HG02970 (cell line): ENCODE measurements around the gene L3MBTL3.

ENCODE experiments used
- ATAC-seq: cut with Tn5 transposase; IDR thresholded peaks from one replicate; pipeline ENCODE4 v1.9.1; 2021; ENCODE audit warnings: mild to moderate bottlenecking, moderate library complexity, moderate number of reproducible peaks; ENCODE audit not compliant: unreplicated experiment, low FRiP score

Gene L3MBTL3

DNA sequence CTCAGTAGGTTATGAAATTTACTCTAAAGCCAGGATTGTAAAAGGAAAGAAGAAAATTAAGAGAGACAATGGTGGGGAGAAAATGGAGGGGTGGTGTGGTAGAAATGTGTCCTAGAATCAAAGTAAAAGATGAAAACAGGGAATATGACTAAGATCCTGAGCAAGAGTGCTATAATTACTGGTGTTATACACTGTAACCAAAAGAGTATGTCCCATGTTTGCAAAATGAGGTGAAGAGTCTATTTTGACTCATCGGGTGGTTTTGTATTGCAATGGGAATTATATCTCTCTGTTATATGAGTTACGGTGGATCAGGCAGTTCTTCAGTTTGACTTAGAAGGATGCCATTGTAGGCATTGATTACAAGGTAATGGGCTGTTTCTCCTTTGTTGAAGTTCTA lies 8.5 kb downstream of the L3MBTL3 start:
- ATAC-seq, result no peak

DNA sequence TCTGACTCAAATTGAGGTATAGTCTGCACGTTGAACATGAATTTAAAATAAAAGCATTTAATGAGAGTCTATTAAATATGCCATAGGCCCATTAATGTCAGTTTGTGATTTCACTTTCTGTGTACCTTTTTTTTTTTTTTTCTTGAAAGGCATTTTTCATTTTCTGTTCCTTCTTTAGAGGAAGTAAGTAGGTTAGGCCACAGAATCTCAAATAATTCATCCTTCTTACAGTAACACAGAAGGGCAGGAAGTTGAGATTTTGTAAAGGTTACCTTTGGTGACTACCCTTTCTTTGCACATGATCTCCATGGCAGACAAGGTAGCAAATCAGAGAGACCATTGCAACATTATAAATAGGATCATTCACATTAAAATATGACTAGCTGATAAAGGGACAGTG lies 9.6 kb downstream of the L3MBTL3 start:
- peak; percentile 49 for ATAC-seq

DNA sequence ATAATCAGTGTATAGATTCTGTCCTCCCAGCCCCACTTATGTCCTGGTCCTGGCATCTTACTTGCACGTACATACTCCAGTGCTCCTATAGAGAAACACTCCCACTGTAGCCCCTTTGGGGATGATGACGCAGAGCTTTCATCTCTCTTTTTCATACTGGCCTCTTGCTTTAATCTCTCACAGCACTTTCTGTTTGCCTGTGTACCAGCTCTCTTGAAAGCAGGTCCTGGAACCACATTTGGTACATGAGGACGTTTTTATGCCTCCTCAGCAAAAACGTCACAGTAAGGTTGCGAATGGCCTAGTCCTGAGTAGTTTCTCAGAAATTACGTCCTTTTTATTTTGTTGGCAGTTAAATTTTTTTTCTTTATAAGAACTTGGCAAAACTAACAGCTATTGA lies 10.8 kb downstream of the L3MBTL3 start:
- ATAC-seq, result no peak

DNA sequence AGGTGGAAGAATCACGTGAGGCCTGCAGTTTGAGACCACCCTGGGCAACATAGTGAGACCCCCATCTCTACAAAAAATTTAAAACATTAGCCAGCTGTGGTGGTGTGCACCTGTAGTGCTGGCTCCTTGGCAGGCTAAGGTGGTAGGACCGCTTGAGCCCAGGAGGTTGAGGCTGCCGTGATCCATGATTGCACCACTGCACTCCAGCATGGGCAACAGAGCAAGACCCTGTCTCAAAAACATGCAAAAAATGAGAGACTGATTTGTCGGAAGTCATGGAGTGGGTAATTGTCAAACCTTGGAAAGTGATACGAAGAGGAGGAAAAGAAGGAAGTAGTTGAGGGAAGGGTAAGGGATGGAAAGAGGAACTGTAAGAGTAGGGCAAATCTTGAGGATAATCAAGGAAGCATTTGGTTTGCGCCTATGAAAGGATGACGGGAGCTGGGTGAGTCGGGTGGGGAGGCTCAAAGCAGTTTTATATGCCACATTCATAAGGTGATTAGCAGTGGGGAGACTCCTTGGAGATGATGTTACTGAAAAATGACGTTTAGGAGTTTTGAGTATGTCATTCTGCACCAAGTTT lies 14.5 kb downstream of the L3MBTL3 start:
- no peak for ATAC-seq

DNA sequence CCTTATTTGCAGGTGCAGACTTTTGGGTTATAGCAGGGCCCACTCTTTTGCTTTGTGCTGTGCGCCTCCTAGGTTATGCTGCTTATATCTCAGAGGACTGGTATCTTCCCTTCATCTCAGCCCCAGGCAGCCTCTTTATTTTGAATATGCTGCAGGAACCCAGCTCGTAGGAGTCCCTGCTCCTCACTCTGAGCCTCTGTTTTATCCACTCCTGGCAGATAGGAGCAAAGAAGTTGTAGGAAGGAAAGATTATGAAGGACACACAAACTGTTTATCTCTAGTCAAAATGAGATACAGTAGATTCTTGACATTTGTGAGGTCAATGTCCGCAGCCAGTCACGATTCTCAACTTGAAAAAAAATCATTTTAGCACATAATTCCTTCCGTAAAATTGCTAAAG lies 15.6 kb downstream of the L3MBTL3 start:
- no peak for ATAC-seq

DNA sequence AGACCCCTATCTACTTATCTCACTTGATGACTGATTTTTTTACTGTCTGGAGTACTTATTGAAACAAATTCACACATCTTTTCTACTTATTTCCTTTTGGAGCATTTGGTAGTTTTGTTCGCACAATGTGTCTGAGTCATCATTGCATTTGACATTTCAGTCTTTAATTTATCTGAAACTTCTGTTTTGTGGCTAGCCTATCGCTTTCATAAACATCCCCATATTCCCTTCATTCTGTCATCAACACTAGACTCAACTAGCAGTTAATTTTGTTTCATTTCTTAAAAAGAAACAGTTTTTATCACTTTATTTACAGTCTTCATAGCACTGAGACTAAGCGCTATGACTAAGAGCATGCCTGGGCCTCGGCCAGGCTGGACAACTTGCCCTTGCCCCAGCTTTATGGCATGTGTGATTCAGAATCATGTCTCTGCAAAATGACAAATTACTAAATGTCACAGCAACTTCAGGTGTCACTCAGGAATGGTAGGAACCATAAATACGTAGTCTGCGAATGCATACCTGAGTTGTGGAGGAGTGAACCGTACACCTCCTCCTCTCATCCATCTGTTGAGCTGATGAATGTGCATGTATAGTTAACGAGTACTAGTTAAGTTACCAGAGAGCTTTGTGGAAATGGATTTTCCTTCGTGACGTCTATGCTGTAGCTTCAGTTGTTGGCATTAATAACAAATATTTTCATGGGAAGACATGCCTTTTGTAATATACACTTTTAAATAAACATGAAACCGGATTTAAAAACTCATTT lies 16.2 kb downstream of the L3MBTL3 start:
- no peak for ATAC-seq

DNA sequence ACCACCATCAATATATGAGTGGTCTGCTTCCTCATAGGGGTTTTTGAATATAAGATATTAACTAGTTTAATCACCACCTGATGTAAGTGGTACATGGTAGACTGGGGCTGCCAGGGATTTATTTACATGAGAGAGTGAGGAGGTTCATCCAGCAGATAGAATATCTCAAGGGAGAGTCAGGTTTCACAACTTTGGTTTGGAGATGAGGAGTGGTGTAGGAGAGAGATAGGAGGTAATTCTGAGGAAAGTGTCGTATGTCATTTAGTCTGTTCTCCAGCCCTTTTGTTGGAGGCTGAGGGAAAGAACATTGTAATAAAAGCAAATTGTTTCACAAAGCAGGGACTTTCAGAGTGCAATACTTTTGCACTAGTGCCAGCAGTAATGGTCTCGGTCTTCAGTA lies 16.8 kb downstream of the L3MBTL3 start:
- ATAC-seq, result no peak

DNA sequence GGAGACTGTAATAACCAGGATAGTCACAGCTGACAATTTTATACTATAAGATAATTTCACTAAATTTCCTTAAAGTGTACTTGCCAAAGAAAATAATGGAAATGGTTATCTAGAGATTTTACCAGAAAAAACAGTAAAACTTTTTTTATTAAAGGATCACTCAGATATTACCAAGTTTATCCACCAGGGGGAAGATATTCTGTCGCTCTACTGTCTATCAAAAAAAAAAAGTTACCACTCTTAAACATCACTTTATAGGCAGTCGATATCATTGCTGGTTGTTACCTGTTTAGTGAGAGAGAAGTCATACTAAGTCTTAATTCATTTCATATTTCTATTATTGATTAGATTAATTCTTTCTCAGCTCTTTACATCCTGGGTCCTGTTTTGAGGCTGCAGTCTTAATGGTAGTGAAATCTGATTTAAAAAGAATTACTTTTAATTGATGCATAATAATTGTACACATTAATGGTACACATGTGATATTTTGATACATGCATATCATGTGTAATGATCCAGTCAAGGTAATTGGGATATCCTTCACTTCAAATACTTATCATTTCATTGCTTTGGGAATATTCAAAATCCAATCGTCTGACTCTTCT lies 18.9 kb downstream of the L3MBTL3 start:
- no peak for ATAC-seq

DNA sequence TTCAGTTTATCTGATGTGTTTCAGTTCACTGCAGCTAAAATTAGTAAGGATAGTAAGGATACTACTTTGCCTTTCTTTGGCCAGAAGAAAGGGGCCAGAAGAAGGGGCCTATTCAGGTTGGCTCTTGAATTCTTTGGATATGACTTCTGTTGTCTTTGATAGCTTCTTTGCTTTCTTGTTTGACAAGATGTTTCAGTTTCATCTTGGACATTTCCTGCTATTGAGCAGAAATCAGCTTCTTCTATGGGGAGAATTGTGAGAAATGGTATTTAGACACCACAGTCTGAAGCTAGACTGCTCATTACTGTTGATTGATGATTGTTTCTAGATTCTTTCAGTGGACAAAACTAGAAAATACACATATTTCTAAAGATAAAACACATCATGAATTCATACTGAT lies 23.2 kb downstream of the L3MBTL3 start:
- no peak for ATAC-seq

DNA sequence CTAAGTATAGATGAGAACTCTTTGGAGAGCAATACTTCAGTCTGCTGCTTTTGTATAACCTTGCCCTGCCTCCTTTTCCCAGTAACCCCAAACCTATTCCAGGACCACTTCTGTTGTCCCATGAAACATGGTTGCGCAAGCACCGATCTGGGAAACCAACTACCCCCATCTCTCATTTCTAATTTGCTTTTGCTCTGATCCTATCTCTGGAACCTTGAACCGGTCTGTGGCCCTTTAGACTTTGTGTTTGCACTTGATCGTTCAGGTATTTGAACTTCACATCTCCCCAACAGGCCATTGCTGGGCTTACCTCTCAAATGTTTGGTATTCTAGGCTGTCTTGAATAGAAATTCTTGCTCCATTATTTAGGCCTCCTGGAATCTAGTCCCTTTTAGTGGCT lies 25.0 kb downstream of the L3MBTL3 start:
- no peak for ATAC-seq

DNA sequence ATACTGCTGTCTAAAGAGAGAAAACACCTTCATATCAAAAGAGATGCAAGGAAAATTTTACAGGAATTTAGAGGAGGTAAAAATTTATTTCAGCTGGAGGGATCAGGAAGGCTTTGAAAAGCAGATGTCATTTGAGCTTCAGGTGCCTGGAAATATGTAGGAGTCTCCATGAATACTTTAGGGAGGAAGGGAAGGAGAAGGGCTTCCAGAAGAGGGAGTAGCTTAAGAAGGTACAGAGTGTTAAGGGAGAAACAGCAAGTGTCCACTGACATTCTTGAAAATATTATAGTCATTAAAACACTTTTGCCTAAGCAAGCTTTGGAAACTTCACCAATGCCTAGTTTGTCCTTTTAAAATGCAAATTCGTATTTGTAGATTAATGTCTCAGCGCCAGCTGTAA lies 27.2 kb downstream of the L3MBTL3 start:
- ATAC-seq, result no peak

DNA sequence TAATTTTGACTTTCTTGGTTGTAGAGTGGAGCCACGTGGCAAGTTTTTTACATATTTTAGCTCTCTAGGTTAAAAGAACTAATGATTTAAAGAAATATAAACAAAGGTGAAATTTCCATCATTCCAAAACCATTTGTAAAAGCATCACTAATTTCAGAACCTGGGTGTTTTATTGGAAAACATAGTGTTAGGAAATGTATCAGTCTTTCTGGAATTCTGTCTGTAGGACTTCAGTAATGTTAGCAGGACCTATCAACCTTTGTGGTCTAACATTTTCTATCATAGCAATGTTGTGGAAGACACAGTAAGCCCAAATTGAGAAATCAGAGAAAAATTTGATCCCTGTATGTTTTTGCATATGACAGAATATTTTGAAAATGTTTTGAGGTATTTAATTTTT lies 28.3 kb downstream of the L3MBTL3 start:
- no peak for ATAC-seq

DNA sequence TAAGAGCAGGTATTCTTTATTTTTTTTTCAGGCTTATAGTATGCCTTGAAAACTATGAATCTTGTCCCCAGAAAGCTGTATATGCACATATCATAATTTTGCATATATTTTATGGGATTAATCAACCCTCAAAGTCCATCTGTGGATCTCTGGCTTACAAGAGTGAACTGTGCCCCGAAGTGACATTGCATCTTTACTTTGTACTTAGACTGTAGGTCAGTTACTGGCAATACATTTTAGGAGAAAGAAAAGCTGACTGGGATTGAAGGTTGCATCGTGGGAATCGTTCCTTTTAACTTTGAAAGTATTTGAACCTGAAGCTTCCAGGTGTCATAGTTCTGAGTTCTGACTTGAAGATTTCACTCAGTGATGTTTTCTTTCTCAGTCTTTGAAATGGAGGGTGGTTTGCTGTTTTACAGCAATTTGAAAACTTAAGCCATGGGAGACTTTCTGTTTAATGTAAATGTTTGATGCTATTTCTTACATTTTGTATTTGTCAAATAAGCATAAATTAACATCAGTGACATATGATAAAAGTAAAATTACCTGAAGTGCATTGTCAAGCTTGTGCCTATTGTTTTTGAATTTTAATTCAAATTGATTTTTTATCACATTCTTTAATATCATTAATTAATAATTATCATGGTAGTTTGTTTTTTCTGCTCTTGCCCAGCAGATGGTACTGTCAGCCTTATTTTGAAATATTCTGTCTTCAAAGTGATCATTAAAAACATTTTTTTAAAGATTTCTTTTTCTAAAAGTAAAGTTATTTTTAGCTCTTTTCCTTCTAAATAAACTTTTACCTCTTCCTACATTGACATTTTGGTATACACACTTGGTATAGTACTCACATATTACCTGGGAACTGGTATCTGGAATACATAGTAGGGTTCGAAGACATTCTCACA lies 29.0 kb downstream of the L3MBTL3 start:
- ATAC-seq, result no peak

DNA sequence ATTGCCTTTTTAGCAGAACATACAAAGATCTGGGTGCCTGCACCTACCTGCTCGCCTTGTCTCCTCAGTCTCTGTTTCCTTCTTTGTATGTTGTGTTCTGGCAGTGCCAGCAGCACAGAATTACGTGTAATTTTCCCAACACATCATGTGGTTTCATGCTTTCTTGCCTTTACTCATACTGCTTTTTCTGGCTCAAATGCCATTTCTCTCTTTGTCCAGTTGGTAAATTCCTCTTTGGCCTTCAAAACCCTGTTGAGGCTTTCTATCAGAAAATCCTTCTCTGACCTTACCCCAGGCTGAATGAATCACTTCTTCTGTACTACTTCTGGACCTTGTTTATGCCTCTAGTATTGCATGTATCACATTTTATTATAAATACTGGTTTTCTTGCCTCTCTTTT lies 31.8 kb downstream of the L3MBTL3 start:
- ATAC-seq, result no peak

DNA sequence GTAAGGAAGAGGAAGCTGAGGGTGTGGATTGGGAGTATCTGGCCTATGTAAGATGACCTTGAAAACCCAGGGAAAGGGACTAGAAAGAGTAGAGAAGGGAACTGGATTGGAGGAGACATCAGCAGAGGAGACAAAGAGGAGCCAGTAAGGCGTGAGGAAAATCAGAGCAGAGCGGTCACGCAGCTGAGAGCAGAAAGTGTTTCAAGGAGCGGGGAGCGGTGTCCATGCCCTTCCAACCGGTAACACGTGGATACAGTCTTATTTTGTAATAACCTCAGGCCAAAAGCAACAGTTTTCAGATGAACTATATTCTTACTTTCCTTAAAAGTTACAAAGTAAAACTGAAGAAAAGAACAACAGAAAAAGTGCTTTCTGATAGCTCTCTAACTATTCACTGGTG lies 36.3 kb downstream of the L3MBTL3 start:
- no peak for ATAC-seq

DNA sequence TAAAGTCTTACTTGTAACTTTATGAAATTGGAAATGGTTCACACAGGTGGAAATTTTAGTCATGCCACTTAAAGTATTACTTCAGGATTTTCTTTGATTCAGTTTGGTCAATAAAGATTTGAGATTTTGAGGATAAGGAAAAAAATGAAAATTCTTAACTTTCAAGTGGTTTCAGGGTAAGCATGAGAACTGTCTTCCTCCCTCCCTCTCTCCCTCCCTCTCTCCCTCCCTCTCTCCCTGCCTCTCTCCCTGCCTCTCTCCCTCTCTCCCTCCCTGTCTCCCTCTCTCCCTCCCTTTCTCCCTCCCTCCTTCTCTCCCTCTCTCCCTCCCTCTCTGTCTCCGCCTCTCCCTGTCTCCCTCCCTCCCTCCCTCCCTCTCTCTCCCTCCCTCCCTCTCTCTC lies 36.9 kb downstream of the L3MBTL3 start:
- ATAC-seq, result no peak

DNA sequence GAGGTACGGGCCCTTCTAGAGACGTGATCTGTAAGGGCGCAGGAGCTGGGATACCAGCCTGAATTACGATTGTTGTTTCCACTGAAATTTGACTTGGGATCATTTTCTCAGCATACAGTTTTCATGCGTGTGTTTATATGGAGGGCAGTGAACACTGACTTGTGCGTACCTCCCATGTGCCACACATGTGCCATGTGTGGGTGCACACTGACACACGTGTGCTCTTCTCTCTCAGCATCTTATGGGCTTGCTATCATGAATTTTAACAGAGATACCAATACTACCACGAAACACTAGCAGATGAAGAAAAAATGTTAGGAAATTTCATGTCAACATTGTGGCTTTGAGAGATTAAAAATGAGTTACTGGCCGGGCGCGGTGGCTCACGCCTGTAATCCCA lies 39.1 kb downstream of the L3MBTL3 start:
- no peak for ATAC-seq

DNA sequence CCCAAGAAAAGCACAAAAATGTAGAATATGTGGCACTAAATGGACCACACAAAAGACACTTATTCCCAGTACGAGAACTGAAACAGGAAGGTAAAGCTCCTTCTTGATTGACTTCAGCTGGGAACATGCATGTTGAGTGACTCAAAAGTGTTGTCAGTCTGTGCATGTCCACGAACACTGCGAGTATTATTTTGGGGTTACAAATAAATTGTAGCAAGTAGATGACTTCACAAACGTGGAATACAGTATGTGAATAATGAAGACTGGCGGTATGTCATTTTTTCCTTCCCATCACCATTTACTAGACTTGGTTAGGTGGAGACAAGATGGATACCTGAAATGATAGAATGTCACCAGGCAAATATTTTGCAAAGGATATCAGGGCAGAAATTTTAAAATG lies 45.4 kb downstream of the L3MBTL3 start:
- ATAC-seq, result no peak

DNA sequence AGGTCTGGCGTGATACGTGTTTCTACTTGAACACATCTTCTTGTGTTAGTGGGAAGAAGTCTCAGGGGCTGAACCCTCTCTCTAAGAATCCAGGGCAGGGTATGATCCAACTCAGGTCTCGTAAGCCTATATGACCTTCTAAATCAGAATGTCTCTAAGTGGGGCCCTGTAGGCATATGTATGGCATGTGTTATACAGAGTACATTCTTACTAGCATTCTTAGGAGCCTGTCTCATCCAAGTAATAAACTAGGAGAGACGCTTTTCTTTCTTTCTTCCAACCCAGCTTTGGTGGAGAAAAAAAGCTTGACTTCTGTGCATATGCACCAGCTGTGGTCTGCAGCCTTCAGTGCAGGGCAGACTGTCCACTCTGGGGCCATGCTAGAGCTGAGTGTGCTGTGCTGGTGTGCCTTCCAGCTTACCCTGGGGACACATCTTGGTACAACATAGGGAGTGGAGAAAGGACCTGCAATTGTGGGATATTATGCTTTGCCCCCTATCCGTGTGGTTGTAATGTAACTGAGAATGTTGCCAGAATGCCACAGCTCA lies 47.3 kb downstream of the L3MBTL3 start:
- no peak for ATAC-seq

DNA sequence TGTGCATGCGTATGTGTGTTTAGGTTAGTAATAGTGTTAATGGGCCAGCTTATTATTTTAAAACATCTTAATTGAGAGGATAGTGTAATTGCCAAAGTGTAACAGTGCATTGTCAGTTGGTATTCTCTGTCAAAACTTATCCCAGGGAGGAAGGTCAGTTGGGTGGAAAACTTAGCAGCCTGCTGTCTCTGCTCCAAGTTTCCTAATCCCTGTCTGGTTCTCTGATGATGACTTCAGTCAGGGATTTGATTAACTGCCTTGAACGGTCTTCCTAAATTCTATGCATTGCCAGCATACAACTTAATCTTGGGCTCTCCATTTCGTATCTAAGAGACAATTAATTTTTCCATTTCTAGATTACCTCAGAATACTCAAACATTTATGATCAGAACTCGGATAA lies 51.1 kb downstream of the L3MBTL3 start:
- ATAC-seq, result no peak

DNA sequence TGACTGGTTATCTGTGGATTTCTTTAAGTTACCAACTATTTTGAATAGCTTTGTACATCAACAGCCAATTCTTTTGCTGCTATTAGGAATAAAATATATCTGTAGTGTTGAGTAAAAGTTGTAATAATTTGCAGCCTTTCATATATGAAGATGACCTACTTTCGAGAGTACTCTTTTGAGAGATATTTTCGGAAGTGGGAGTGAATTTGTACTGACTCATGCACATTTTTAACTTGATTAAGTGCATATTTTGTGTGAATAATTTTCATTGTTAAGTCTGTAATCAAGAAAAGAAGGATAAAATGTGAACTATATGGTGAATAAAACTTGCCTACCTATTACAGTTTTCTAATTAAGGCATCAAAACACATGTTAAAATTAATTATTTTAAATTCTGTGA lies 51.9 kb downstream of the L3MBTL3 start:
- ATAC-seq, result no peak
